Measurements from ENCODE around the gene CELF4.

GRCh38 chr18:37566479-37567060 lies 972 bp upstream of the CELF4 start:
- no peak for TF ChIP-seq CTCF (IDR thresholded peaks at IDR 0.05)
- TF ChIP-seq EP300 (IDR thresholded peaks at IDR 0.05) = no peak
- no peak for TF ChIP-seq POLR2AphosphoS5 (IDR thresholded peaks at IDR 0.05)
- no peak for TF ChIP-seq POLR2A (IDR thresholded peaks at IDR 0.05)
